Posterior vena cava (tissue), 2 donors: ENCODE data around the gene TTR. TPM values are rescaled to one million over a fixed set of nuclear protein-coding genes. Genes with fewer than 3 reads are reported as not detected.

Experiments used
- DNase-seq: peaks from one replicate; pipeline ENCODE4 v3.0.0-alpha.2; 2020; ENCODE audit warnings: low spot score
- intact Hi-C, 2 donors: fragments of 100-400 bp; cut with DNase I; formaldehyde crosslinking; loops; one replicate each; pipeline versions ENCODE4 v1.14.1 to v1.14.2; 2022 to 2023
- total RNA-seq, 2 donors: library from RNA; stranded (reverse); fragmentation: NEBNext Ultra II Directional; extraction: Animal tissue kit (Norgen Biotek cat#: 25700); gene quantifications; one replicate each; pipeline ENCODE4 v1.2.1, GENCODE V29; 2021
- donor health status: DM: yes; HTN: yes; CAD: no.
- donor health status: DM: yes; HTN: yes; CAD: no.

The TTR gene
- total RNA-seq, 2 donors from 2014 or later = not detected

DNA sequence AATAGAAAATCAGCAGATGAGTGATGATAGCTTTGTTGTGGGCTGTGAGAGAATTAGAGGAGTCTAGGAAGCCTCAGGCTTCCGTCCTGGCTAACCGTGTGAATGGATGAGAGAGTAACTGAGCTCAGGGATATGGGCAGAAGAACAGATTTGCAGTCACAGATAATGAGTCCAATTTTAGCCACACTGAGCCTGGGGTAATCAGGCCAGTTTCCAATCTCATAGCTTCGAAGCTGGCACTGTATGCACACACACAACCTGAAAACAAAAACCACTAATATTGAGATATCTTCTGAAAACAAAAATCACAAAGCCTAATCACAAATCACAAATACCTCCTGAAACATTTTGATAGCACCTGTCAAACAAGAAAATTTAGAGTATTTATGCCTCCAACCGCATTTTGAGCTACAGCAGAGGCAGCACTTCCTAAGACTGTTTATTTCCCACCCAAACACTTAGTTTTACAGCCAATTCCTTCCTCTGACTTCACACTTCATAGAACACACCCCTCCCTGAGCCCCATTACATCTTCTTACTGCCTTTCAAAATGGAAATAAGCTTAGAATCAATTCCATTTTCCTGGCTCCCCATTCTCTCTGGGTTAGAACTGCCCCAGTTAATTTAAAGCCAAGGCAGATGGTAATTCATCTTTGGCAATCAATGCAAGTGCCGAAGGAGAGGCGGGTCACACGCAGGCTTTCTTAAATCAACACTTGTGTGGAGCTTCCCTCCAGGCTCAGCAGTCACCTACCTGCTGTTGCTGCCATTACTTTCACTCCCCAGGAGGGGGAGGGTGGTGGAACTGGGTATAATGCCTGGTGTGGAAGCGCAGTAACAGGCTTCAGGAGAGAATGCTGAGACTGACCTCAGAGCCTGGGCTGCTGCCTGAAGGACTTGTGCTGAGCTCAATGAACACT lies 18.9 kb downstream of the TTR start:
- DNase-seq = no peak
- intact Hi-C loops = no loop called here

DNA sequence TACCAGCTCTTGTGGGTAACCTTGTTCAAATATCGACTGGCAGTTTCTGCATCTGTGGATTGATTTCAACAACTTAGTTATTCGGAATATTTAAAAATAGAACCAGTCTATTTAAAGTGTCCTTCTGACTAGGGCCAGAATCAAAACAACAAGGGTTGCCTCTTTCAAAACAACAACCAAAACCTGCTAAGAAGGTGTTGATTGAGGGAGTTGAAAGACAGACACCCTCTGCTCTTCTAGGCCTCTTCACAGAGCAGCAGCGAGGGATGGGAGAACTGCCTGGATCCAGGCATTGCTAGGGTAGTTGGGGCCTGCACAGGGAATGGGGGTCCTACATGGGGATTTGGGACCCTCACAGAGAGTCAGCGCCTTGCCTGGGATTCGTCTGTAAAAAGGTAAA lies 19.8 kb downstream of the TTR start:
- no peak for DNase-seq
- intact Hi-C loops = no loop called here

DNA sequence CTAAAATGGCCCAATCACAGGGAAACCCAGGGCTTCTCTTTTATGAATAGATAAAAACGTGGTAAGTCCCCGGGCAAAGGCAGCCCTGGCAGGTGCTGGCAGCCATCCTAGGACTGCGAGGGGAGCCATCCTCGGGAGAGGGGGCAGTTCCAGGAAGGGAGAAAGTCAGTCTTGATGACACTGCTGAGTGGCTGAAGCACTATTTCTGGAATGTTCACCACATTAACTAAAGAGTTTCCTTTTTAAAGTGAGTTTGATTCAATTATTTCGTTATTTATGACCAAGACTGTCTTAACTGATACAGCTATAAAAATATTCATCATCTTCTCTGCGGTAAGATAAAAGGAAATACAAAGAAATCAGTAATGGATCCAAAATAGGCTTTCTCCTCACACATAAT lies 20.4 kb downstream of the TTR start:
- intact Hi-C loops = no loop called here
- DNase-seq = no peak

DNA sequence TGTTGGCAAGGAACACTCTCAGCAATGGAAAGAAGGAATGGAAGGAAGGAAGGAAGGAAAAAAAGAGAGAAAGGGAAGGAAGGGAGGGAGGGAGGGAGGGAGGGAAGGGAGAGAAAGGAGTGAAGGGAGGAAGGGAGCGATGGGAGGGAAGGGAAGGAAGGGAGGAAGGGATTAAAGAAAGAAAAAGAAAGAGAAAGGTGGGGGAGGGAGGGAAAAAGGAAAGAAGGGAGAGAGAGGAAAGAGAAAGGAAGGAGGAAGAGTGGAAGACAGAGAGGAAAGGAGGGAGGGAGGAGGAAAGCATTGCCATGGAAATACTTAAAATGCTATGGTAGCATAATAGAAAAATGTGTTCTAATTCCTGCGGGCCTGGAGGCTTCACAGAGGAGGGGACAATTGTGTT lies 22.4 kb downstream of the TTR start:
- intact Hi-C loops = no loop called here
- no peak for DNase-seq

DNA sequence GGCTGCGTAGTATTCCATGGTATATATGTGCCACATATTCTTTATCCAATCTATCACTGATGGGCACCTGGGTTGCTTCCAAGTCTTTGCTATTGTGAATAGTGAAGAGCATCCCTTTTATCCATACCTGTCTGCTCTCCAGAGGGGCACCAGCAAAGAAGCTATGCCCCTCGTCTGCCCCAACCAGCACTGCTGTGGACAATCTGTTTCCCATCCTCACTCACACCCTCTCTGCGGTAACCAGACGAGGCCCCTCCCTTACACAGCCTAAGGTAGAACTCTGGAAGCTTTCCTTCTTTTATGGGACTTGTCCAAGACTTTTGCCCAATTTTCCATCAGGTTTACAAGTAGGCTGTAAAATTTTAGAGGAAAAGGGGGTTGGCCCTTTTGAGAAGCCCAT lies 24.9 kb downstream of the TTR start:
- intact Hi-C loops = no loop called here
- DNase-seq = no peak

DNA sequence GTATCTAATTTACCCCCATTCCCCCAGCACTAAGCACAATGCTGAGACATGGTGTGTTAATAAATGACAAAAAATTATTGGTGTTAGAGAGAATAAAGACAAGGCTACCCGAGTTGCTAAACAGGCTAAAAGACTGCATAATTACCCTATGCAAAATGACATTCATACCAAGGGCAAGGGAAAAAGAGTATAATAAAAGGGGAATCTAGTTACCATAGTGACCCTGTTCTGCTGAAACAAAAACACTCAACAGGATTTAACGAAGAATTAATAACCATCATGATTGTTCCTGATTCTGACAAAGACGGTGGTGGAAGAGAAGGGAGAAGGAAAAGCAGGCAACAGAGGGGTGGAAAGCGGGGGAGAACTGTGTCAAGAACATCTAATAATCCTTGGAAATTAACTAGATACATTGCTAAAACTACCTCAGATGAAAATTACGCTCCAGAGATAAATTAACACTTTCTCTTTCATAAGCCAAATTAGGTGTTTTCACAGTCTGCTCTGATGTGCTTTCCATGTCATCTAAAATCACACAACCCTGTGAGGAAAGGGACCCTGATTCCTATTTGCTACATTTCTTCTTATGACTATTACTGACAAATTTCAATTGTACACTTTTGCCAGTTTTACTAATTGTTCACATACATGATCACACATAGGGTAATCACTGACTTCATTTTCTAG lies 25.5 kb downstream of the TTR start:
- intact Hi-C loops = no loop called here
- DNase-seq = no peak

DNA sequence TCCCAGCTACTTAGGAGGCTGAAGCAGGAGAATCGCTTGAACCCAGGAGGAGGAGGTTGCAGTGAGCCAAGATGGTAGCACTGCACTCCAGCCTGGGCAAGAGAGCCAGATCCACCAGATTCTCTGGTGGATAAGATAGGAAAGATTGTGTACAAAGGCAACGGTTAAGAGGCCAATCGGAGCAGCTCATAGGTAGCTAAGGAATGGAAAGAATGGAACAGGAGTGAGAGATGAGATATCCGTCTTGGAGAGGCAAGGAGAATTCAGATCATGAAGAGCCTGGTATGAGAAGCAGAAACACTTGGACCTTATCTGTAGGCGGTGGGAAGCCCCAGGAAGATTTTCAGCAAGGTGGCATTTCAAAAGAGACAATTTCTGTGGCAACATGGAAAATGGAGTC lies 27.1 kb downstream of the TTR start:
- no peak for DNase-seq
- intact Hi-C loops = no loop called here

DNA sequence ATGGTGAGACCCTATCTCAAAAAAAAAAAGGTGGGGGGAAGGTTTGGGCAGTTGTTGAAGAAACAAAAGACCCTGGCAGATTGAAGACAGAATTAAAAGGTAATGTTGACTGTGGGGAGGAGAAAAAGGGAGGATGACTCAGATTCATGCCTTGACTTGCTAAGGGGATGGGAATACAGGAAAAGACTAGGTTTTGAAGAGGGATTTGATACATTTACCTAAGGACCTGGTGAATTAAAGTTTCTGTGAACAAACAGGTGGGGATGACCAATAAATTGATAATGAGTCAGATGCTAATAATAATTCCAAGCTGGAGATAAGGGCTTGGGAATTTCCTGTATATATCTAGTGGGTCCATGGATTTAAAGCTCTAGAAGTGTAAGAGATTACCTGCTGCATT lies 27.6 kb downstream of the TTR start:
- intact Hi-C loops = no loop called here
- no peak for DNase-seq

DNA sequence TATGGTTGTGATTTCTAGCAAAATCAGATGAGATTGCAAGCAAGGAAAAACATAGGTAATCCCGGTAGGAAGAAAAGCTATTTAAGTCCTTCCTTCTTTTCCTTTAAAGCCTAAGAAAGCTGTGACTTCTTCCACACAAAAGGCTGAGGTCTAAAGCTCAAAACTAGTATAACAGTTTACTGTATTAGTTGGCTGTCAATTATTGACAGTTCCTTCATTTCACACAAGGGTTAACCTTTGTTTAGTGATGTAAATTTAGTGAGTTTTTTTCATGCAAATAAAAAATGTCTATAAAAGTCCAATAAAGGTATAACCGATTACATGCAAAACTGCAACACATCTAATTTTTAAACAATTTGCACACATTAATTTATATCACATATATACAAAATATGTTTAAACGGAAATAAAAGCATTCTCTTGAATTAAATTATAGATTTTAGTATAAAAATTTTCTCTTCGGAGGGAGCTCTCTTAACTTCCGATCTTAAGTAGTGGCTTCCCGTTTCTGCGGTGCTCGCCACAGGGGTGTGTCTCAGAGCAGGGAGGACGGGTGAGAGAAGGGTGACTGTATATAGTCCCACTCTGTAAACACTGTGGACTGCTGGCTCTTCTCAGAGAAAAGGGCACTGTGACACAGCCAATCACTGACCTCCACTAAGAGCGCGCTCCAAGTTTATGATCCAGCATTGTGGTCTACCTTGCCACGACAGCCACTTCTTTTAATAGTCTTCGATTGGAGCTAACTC lies 33.4 kb downstream of the TTR start:
- DNase-seq = no peak
- intact Hi-C loops = no loop called here

DNA sequence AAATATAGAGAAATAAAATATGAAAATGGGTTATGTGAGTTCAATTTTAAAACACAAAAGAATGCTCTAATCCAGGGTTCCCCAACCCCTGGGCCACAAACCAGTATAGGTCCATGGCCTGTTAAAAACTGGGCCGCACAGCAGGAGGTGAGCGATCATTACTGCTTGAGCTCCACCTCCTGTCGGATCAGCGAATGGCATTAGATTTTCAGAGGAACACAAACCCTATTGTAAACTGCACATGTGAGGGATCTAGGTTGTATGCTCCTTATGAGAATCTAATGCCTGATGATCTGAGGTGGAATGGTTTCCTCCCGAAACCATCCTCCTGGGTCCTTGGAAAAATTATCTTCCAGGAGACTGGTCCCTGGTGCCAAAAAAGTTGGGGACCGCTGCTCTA lies 34.7 kb downstream of the TTR start:
- no peak for DNase-seq
- intact Hi-C loops = no loop called here

DNA sequence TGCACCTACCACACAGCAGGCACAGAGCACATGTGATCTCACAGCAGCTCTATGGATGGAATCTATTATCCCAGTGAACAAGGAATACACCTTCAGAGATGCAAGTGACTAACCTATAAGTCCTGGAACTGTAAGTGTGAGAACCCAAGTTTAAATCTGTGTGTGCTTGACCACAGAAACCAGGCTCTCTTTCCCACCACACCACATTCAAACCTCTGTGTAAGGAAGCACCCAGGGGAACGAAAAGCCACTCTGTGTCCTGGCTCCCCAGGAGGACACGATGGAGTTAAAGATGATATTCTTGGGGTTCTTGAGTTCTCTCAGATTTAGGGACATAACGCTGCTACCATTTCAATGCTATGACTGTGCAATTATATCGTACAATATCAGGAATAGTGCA lies 38.9 kb downstream of the TTR start:
- intact Hi-C loops = no loop called here

DNA sequence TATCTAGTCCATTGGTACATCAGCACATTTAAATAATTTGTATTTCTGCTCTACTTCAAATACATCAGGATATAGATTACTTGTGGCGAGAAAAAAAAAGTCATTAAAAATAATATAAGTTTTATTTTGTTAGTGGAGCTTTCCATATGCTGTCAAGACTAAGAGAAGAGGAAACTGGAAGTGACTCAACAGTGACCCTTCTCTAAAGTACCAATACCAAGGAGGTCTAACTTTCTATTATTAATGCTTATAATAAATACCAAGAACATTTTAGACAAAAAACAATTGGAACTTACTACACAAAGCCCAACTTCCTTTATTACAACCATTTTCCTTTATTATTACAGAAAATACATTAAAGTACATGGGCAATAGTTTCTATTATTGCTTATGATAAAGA lies 39.8 kb downstream of the TTR start:
- intact Hi-C loops = no loop called here
- no peak for DNase-seq

More for the DNA sequence above, 38.9 kb downstream of the TTR start:
- no peak for DNase-seq

DNA sequence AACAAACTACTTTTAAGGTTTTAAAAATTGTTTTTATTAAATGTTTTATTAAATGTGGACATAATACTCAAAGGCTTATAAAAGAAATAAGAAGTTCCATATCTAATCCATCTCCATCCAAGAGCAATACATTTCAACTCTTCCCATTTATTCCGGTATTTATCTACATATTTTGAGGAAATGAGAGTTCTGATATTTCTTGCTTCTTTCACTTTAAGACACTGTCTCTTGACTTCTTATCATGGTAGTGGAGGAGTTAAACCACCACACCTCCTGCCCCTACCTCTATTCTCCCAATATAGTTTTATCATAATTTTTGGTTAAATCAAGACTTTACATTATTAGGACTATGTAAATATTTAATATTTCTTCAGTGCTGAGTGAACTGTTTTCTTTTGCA lies 40.7 kb downstream of the TTR start:
- intact Hi-C loops = no loop called here

DNA sequence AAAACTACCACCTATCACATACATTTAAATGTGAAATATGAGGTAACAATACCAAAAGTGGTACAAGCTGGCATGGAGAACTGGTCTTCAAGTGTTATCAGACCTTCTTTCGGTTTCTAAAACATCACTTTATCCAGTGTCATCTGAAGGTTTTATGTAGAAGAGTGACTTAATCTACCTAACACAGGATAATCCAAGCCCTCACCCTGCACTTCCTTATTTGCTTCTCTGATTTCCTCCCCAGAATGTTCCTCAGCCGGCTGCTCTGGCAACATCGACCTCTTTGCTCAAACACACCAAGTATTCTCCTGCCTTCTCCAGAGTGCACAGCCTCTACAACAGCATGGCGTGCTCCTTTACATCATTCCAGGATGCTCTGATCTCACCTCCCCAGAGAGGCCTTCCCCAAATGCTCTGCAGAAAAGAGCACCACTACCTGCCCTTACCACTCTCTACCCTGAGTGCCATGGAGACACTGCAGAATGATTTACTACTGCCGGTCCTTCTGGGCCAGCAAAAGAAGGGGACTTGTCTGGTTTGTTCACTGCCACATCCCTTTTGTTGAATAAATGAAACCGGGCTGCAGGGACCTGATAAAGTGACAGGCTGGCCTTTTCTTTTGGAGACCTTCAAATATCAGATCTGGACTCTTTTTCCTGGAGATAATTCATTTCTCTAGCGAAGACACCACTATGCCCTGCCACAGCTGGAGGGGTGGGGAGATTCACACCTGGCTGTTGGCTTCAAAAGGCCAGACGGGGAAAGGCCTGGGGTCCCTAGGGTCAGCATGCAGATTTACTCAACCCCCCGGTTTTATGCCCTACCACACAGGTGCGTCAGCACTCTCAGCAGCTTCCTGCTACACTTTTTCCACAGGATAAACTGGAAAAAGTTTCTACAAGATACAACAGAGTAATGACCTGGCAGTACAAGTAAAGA lies 42.0 kb downstream of the TTR start:
- DNase-seq = no peak
- intact Hi-C loops = no loop called here

More for the DNA sequence above, 40.7 kb downstream of the TTR start:
- DNase-seq = no peak

DNA sequence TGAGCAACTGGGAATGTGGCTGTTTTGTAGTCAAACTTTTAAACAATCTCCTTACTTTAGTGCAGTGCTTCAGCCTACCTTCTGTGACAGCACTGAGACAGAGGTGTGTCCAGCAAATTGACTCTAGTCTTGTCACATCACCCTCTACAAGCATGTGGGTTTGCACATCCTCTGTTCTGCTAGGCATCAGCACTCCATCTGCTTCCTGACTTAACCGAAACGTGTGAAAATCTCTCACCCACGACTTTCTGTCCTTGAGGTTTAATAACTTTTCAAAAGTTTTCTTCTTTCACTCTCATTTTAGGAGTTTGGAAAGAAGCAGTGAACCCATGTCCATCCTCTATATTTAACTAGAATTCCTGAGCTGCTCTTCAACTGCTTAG lies 42.6 kb downstream of the TTR start:
- intact Hi-C loops = no loop called here
- DNase-seq = no peak

DNA sequence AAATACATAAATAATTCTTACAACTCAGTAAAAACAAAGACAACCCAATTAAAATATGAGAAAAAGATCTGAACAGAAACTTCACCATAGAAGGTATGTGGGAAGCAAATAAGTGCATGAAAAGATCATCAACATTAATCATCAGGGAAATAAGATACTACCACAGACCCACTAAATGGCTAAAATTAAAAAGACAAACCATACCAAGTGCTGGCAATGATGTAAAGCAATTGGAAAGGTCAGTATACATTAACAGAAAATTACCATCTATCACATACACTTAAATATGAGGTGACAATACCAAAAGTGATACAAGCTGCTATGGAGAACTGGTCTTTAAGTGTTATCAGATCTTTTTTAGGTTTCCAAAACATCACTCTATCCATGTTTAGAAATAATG lies 44.7 kb downstream of the TTR start:
- intact Hi-C loops = no loop called here
- no peak for DNase-seq

DNA sequence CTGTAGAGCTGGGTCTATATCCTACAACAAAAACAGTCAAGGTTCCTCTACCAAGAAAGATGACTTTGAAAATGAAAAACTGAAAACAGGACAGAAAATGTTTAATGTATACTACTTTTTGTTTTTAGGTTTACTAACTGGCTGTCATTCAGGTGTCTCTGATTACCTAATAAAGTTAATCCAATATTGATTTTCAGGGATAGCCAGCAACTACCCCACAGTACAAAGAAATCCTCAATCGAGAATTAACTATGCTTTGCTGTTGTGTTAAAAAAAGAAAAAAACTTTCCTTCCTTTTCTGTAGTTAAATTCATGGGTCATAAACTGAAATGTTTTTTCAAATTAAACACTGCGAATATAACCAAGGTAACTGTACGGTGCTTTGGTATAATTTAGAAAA lies 45.8 kb downstream of the TTR start:
- no peak for DNase-seq
- intact Hi-C loops = no loop called here

DNA sequence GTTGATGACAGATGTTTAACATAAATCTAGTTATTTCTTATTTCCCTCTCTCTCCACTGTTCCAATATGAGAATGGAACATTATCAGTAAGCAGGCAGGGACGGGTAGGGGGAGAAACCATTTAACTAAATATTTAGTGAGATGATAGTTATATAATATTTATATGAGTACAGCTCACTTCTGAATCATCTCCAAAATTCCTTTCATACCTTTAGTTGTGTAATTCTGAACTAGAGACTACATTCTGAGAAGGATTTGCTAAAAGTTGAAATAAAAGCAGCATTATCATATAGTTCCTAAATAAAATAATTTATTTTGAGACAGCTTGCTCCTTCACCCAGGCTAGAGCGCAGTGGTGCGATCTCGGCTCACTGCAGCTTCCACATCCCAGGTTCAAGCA lies 51.3 kb downstream of the TTR start:
- intact Hi-C loops = no loop called here
- DNase-seq = no peak

DNA sequence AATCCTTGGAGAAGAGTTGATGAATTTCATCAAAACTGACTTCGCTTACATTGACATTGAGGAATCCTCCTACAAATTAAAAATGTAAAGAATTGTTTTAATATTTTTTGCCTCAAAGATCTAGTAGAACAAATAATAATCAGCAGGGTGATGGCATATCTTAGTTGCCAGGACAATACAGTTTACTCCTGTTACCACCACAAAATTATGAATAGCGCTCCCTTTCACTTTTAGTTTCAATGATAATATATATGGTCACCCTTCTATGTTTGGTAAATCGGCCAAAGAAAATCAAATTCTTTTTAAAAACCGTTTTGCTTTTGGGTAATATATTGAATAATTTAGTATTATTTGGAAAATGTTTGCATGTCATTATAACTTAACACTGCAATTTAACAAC lies 53.7 kb downstream of the TTR start:
- no peak for DNase-seq
- intact Hi-C loops = loop anchor here in 1 of 2 donors (5.0 kb wide), 1 partner anchor 122 kb away; no protein-coding TSS in a partner anchor
